Measurements from ENCODE around the gene RGS11. TPM values are rescaled to one million over a fixed set of nuclear protein-coding genes. Genes with fewer than 3 reads are reported as not detected.

The RGS11 gene
- total RNA-seq, 2 experiments from 2014 or later: not detected

GRCh38 chr16:245105-245504, 30.6 kb downstream of the RGS11 start:
- no peaks in the 10 kb centered on the region for H3K79me2 ChIP-seq (ENCODE audit: insufficient read depth, low read depth, low read length)
- ChIA-PET CTCF (ENCODE audit: unreplicated experiment) (no interaction called here), POLR2A (no interaction called here)
- no peak overlapping the region for H3K4me2 ChIP-seq (ENCODE audit: low read length)
- H3K36me3 ChIP-seq (ENCODE audit: insufficient read depth, low read length): no peaks in the 10 kb centered on the region
- no TSS peak for BruUV-seq (replicated peaks)
- H3K9me2 ChIP-seq (ENCODE audit: insufficient read depth, low read length): no peaks in the 10 kb centered on the region
- H2AFZ ChIP-seq (ENCODE audit: low read length): no peak overlapping the region
- TF ChIP-seq EZH2phosphoT487 (IDR thresholded peaks at IDR 0.05; ENCODE audit: borderline replicate concordance, low read depth, low read length): no peak
- TF ChIP-seq CTCF (conservative IDR thresholded peaks at IDR 0.05; ENCODE audit: low read length): no peak
- no peaks in the 10 kb centered on the region for H3K9me3 ChIP-seq (ENCODE audit: low read length)
- no peak overlapping the region for H3K27ac ChIP-seq (ENCODE audit: low read depth, low read length, poor library complexity, severe bottlenecking)
- no peak for DNase-seq (ENCODE audit: low spot score)
- H3K4me1 ChIP-seq (ENCODE audit: insufficient read depth, low read length, poor library complexity, severe bottlenecking): peaks cover 12% of the 10 kb centered on the region
- no peaks in the 10 kb centered on the region for H4K20me1 ChIP-seq (ENCODE audit: insufficient read depth, low read length)
- no peak overlapping the region for H3K4me3 ChIP-seq (ENCODE audit: low read depth, low read length, poor library complexity, severe bottlenecking)
- intact Hi-C loops (cut with micrococcal nuclease; ENCODE audit: unreplicated experiment): no loop called here

- BruUV-seq (replicated peaks): no TSS peak
- Histone ChIP-seq H2AFZ (ENCODE audit: low read length) (no peak overlapping the region), H3K27ac (ENCODE audit: low read depth, low read length, poor library complexity, severe bottlenecking) (no peak overlapping the region), H3K4me3 (ENCODE audit: low read depth, low read length, poor library complexity, severe bottlenecking) (no peak overlapping the region), H3K9me3 (ENCODE audit: low read length) (no peaks in the 10 kb centered on the region), H4K20me1 (ENCODE audit: insufficient read depth, low read length) (no peaks in the 10 kb centered on the region), H3K4me1 (ENCODE audit: insufficient read depth, low read length, poor library complexity, severe bottlenecking) (peaks cover 21% of the 10 kb centered on the region), H3K9me2 (ENCODE audit: insufficient read depth, low read length) (no peaks in the 10 kb centered on the region), H3K36me3 (ENCODE audit: insufficient read depth, low read length) (no peaks in the 10 kb centered on the region), H3K4me2 (ENCODE audit: low read length) (no peak overlapping the region), H3K79me2 (ENCODE audit: insufficient read depth, low read depth, low read length) (no peaks in the 10 kb centered on the region)
- ChIA-PET POLR2A (no interaction called here), CTCF (ENCODE audit: unreplicated experiment) (no interaction called here)
- TF ChIP-seq CTCF (conservative IDR thresholded peaks at IDR 0.05; ENCODE audit: low read length) (no peak), EZH2phosphoT487 (IDR thresholded peaks at IDR 0.05; ENCODE audit: borderline replicate concordance, low read depth, low read length) (no peak)
- intact Hi-C loops (cut with micrococcal nuclease; ENCODE audit: unreplicated experiment): no loop called here
- DNase-seq (ENCODE audit: low spot score): no peak
Measured at GRCh38 chr16:243348-243747, 32.4 kb downstream of the RGS11 start.

GRCh38 chr16:242281-242680, 33.5 kb downstream of the RGS11 start:
- no peak overlapping the region for H3K27ac ChIP-seq (ENCODE audit: low read depth, low read length, poor library complexity, severe bottlenecking)
- H3K36me3 ChIP-seq (ENCODE audit: insufficient read depth, low read length): no peaks in the 10 kb centered on the region
- H3K4me3 ChIP-seq (ENCODE audit: low read depth, low read length, poor library complexity, severe bottlenecking): no peak overlapping the region
- POLR2A ChIA-PET: no interaction called here
- peaks cover 21% of the 10 kb centered on the region for H3K4me1 ChIP-seq (ENCODE audit: insufficient read depth, low read length, poor library complexity, severe bottlenecking)
- CTCF ChIA-PET (ENCODE audit: unreplicated experiment): no interaction called here
- no peak for TF ChIP-seq CTCF (conservative IDR thresholded peaks at IDR 0.05; ENCODE audit: low read length)
- no peak for TF ChIP-seq EZH2phosphoT487 (IDR thresholded peaks at IDR 0.05; ENCODE audit: borderline replicate concordance, low read depth, low read length)
- H2AFZ ChIP-seq (ENCODE audit: low read length): no peak overlapping the region
- H3K9me2 ChIP-seq (ENCODE audit: insufficient read depth, low read length): no peaks in the 10 kb centered on the region
- H3K79me2 ChIP-seq (ENCODE audit: insufficient read depth, low read depth, low read length): no peaks in the 10 kb centered on the region
- no peak for DNase-seq (ENCODE audit: low spot score)
- H3K4me2 ChIP-seq (ENCODE audit: low read length): no peak overlapping the region
- intact Hi-C loops (cut with micrococcal nuclease; ENCODE audit: unreplicated experiment): no loop called here
- BruUV-seq (replicated peaks): no TSS peak
- H3K9me3 ChIP-seq (ENCODE audit: low read length): no peaks in the 10 kb centered on the region
- H4K20me1 ChIP-seq (ENCODE audit: insufficient read depth, low read length): no peaks in the 10 kb centered on the region
